Right atrium auricular region (tissue), 2 donors: Measurements from ENCODE around the gene NCOA3. TPM values are rescaled to one million over a fixed set of nuclear protein-coding genes. Genes with fewer than 3 reads are reported as not detected.

ENCODE experiments used
- DNase-seq: peaks from one replicate; pipeline ENCODE4 v3.0.0-alpha.2; 2019; ENCODE audit warnings: low spot score
- H3K27ac ChIP-seq, 2 donors: fragments of 200-600 bp; sonication (generic); 1 replicate in 1 of 2; 2 replicates in 1 of 2; pipeline ENCODE4 v1.5.1; 2016 to 2019
- H3K27me3 ChIP-seq, 2 donors: fragments of 200-600 bp; sonication (generic); one replicate each; pipeline versions ENCODE4 v1.5.1 to v1.6.0; 2017 to 2019
- H3K36me3 ChIP-seq: fragments of 200-600 bp; sonication (generic); one replicate; pipeline ENCODE4 v1.5.1; 2016
- H3K4me1 ChIP-seq, 2 donors: fragments of 200-600 bp; sonication (generic); one replicate each; pipeline versions ENCODE4 v1.5.1 to v1.6.0; 2017 to 2019
- H3K4me3 ChIP-seq, 2 donors: fragments of 200-600 bp; sonication (generic); 1 replicate in 1 of 2; 2 replicates in 1 of 2; pipeline ENCODE4 v1.5.1; 2017 to 2019; ENCODE audit warnings: mild to moderate bottlenecking in 1 of 2, moderate library complexity in 1 of 2
- H3K9me3 ChIP-seq, 2 donors: fragments of 200-600 bp; sonication (generic); one replicate each; pipeline ENCODE4 v1.5.1; 2019
- total RNA-seq, 2 donors: library from RNA; depleted of rRNA; stranded (reverse); fragments of >200 nt; gene quantifications; one replicate each; pipeline ENCODE4 v1.1.0, GENCODE V29; 2016
- TF ChIP-seq, protein P1 (sequence below), 2 donors: fragments of 200-600 bp; sonication (generic); IDR thresholded peaks; one replicate each; pipeline ENCODE4 v1.5.1; 2019; ENCODE audit warnings: antibody characterized with exemption in 2 of 2

NCOA3 gene
- total RNA-seq, 2 donors from 2014 or later = 24.1 to 27.4 TPM

DNA sequence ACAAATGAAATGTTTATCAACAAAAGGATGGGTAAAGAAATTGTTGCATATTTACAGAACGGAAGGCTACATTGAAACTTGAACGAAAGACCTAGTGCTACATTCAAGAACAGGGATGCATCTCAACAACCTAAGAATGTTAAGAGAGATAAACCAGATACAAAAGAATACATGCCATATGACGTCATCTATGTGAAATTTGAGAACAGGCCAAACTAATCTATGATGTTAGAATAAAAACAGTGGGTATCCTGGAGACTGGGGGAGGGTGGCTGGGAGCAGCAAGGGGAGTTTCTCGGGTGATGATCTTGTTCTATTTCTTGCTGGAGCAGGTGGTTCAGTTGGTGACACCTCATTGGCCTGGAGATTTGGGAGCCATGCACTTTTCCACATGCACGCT lies 202.1 kb downstream of the NCOA3 start:
- H3K36me3 ChIP-seq = no peaks in the 10 kb centered on the region
- H3K27me3 ChIP-seq = no peaks in the 10 kb centered on the region
- no peak overlapping the region for H3K27ac ChIP-seq
- no peak for DNase-seq
- no peaks in the 10 kb centered on the region for H3K9me3 ChIP-seq
- peaks cover 0 to 17% of the 10 kb centered on the region in 2 donors for H3K4me1 ChIP-seq
- TF ChIP-seq, protein P1, sequence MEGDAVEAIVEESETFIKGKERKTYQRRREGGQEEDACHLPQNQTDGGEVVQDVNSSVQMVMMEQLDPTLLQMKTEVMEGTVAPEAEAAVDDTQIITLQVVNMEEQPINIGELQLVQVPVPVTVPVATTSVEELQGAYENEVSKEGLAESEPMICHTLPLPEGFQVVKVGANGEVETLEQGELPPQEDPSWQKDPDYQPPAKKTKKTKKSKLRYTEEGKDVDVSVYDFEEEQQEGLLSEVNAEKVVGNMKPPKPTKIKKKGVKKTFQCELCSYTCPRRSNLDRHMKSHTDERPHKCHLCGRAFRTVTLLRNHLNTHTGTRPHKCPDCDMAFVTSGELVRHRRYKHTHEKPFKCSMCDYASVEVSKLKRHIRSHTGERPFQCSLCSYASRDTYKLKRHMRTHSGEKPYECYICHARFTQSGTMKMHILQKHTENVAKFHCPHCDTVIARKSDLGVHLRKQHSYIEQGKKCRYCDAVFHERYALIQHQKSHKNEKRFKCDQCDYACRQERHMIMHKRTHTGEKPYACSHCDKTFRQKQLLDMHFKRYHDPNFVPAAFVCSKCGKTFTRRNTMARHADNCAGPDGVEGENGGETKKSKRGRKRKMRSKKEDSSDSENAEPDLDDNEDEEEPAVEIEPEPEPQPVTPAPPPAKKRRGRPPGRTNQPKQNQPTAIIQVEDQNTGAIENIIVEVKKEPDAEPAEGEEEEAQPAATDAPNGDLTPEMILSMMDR (IDR thresholded peaks at IDR 0.05) = no peak
- H3K4me3 ChIP-seq = no peak overlapping the region

DNA sequence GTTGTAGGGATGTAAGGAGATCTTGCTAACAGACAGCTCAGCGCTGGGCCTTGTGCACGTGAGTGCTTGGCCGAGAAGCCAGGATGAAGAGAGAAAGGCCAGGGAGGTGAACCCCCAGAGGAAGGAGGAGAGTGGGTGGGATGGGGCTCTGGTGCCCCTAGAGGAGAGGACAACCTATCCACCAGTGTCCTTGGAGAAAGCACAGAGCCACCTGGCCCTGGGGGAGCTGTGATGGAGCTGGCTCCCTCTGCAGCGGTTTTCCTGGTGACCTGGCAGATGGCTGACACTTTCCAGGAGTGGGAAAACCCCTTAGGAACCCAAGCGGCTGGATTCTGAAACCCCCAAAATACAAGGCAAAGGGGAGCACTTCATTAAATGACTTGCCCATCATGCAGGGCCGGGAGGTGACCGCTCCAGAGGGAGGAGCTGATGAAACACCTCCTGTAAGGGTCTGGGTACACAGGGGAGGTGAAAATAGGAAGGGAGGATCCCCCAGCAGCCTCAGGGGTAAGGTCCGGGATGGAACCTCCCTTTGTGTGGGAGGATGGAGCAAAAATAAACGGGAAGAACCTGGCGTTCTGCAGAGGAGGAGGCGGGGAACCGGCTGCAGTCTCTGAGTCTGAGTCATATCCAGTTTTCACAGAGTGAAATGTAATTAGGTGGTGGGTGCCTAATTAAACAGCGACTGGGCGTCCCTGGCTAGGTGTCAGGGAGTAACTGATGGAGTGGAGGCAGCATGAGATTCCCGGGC lies 203.2 kb downstream of the NCOA3 start:
- TF ChIP-seq, protein P1 (IDR thresholded peaks at IDR 0.05) = no peak
- Histone ChIP-seq H3K4me3 (no peak overlapping the region), H3K27ac (peak overlapping the region in 1 of 2 donors; percentile 10), H3K36me3 (no peaks in the 10 kb centered on the region), H3K27me3 (no peaks in the 10 kb centered on the region), H3K9me3 (no peaks in the 10 kb centered on the region), H3K4me1 (peaks cover 0 to 17% of the 10 kb centered on the region in 2 donors)
- no peak for DNase-seq

DNA sequence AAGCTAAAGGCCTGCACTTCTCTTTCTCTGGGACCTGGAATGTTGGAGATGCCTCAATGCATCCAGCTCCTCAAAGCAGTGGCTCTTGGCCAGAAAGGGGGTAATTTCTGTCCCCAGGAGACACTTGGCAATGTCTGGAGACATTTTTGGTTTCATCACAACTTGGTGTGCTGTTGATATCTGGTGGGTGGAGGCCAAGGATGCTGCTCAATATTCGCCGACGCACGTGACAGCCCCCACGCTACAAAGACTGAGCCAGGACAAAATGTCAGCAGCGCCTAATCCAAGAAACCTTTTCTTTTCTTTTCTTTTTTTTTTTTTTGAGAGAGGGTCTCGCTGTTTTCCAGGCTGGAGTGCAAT lies 203.8 kb downstream of the NCOA3 start:
- Histone ChIP-seq H3K4me1 (peaks cover 0 to 17% of the 10 kb centered on the region in 2 donors), H3K27ac (no peak overlapping the region), H3K36me3 (no peaks in the 10 kb centered on the region), H3K9me3 (no peaks in the 10 kb centered on the region), H3K27me3 (no peaks in the 10 kb centered on the region), H3K4me3 (no peak overlapping the region)
- TF ChIP-seq, protein P1 (IDR thresholded peaks at IDR 0.05) = no peak
- no peak for DNase-seq

- Histone ChIP-seq H3K4me3 (no peak overlapping the region), H3K9me3 (no peaks in the 10 kb centered on the region), H3K4me1 (peaks cover 0 to 17% of the 10 kb centered on the region in 2 donors), H3K36me3 (no peaks in the 10 kb centered on the region), H3K27ac (no peak overlapping the region), H3K27me3 (no peaks in the 10 kb centered on the region)
- no peak for DNase-seq
- TF ChIP-seq, protein P1 (IDR thresholded peaks at IDR 0.05) = no peak
Observed at GRCh38 chr20:47706345-47706744, 204.7 kb downstream of the NCOA3 start.

Other genes starting within 250 kb of the NCOA3 start
- 10 to 100 TPM; 22.0 to 35.3 TPM for gene ZMYND8, start 145.2 kb upstream of the NCOA3 start, total RNA-seq